Measurements from ENCODE around the gene OVOL2.

- TF ChIP-seq EZH2 (IDR thresholded peaks at IDR 0.05; ENCODE audit: insufficient read depth, poor library complexity, severe bottlenecking) (no peak), EZH2phosphoT487 (IDR thresholded peaks at IDR 0.05; ENCODE audit: insufficient read depth, low read depth) (no peak)
Observed at GRCh38 chr20:18006684-18007083, 51.0 kb downstream of the OVOL2 start.

Measured in GM23248 (cell line).